Spleen (tissue), 7 donors: ENCODE results near the gene DDX39A.

ENCODE experiments used
- POLR2AphosphoS5 ChIP-seq, 3 donors: sonication (generic); formaldehyde crosslinking; IDR thresholded peaks; one replicate each; pipeline ENCODE4 v1.5.1; 2017; ENCODE audit warnings: antibody characterized with exemption in 3 of 3
- TF ChIP-seq, protein P1 (sequence below), 11 experiments: fragments of 200-600 bp in 7 of 11; fragments of 450-650 bp in 4 of 11; sonication (generic) in 4 of 11; IDR thresholded peaks in 8 of 11; conservative IDR thresholded peaks in 3 of 11; 1 replicate in 7 of 11; 2 replicates in 4 of 11; pipeline versions ENCODE4 v1.4.0 to v1.8.0; 2016 to 2021; ENCODE audit warnings: antibody characterized with exemption in 11 of 11, inconsistent platforms in 4 of 11, mild to moderate bottlenecking in 1 of 11
- donor health status: DM: no; HTN: no; CAD: no; lungs with moderate emphysema.
- donor health status: DM: no; HTN: no; CAD: no.
- donor health status: DM: no; HTN: no; CAD: no.

DNA sequence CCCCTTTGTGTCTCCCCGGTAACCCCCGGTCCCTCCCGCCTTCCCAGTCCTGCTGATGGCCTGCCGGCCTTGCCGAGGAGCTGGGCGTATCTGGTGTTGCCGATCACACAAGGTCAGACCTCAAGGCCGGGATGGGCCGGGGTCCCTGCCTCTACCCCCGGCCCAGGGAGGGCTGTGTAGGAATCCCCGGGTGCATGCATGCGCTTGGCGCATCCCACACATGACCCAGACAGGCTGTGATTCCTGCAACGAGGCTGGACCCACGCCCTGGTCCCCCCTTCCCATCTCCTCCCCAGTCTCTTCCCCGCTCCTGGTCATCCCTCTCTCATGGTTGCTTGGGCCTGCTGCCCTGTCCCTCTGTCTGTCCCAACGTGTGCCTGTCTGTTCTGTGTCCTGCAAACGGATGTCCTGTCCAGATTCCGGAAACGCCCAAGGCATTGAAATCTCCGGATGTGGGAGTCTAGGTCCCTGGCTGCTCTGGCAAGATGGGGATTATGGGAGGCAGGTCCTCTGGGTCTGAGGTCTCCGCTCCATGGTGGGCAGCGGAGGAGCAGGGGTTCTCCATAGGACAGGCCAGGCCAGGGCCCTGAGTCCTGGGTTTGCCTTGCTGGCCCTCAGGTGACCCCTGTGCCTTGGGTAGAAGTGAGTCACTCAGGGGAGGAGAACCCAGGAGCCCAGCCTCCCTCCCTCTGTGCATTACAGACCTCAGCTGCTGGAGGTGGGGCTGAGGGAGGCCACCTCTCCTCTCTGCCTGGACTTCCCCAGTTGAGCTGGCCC is 15.6 kb upstream of the DDX39A start:
- peak; percentile 69 to 82 (median 77) for TF ChIP-seq POLR2AphosphoS5 (IDR thresholded peaks at IDR 0.05)
- TF ChIP-seq, protein P1, sequence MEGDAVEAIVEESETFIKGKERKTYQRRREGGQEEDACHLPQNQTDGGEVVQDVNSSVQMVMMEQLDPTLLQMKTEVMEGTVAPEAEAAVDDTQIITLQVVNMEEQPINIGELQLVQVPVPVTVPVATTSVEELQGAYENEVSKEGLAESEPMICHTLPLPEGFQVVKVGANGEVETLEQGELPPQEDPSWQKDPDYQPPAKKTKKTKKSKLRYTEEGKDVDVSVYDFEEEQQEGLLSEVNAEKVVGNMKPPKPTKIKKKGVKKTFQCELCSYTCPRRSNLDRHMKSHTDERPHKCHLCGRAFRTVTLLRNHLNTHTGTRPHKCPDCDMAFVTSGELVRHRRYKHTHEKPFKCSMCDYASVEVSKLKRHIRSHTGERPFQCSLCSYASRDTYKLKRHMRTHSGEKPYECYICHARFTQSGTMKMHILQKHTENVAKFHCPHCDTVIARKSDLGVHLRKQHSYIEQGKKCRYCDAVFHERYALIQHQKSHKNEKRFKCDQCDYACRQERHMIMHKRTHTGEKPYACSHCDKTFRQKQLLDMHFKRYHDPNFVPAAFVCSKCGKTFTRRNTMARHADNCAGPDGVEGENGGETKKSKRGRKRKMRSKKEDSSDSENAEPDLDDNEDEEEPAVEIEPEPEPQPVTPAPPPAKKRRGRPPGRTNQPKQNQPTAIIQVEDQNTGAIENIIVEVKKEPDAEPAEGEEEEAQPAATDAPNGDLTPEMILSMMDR (IDR thresholded peaks at IDR 0.05 in 8 of 11, conservative IDR thresholded peaks at IDR 0.05 in 3 of 11), result no peak
